Endothelial cell of umbilical vein (primary cell): ENCODE data around the gene TRIM40.

Experiments
- CTCF ChIP-seq, 2 donors: IDR thresholded peaks; 1 replicate in 1 of 2; 2 replicates in 1 of 2; pipeline ENCODE4 v1.5.1; 2011; ENCODE audit warnings: low read length in 2 of 2, mild to moderate bottlenecking in 2 of 2, moderate library complexity in 2 of 2, control low read depth in 1 of 2, inconsistent platforms in 1 of 2, low read depth in 1 of 2; ENCODE audit not compliant: insufficient read depth in 1 of 2; ENCODE audit errors: extremely low read depth in 1 of 2
- EZH2 ChIP-seq: IDR thresholded peaks from 2 replicates; pipeline ENCODE4 v1.6.1; 2012; ENCODE audit warnings: borderline replicate concordance, low read depth, mild to moderate bottlenecking, moderate library complexity, low read length, inconsistent platforms; ENCODE audit not compliant: severe bottlenecking
- JUN ChIP-seq: IDR thresholded peaks from 2 replicates; pipeline ENCODE4 v1.6.1; 2011; ENCODE audit warnings: borderline replicate concordance, low read depth; ENCODE audit not compliant: insufficient read length, insufficient read depth
- MYC ChIP-seq: IDR thresholded peaks from one replicate; pipeline ENCODE4 v1.6.1; 2011; ENCODE audit warnings: mild to moderate bottlenecking, low read depth, low read length

GRCh38 chr6:30113003-30113759 is 22.8 kb upstream of the TRIM40 start, which contains the start of gene TRIM31:
- no peak for TF ChIP-seq CTCF (IDR thresholded peaks at IDR 0.05; ENCODE audit: extremely low read depth in 1 of 2, insufficient read depth in 1 of 2, low read depth in 1 of 2, low read length in 2 of 2)
- TF ChIP-seq JUN, result no peak
- no peak for TF ChIP-seq EZH2
- TF ChIP-seq MYC, result no peak
